ENCODE data around the gene LINC01488.

DNA sequence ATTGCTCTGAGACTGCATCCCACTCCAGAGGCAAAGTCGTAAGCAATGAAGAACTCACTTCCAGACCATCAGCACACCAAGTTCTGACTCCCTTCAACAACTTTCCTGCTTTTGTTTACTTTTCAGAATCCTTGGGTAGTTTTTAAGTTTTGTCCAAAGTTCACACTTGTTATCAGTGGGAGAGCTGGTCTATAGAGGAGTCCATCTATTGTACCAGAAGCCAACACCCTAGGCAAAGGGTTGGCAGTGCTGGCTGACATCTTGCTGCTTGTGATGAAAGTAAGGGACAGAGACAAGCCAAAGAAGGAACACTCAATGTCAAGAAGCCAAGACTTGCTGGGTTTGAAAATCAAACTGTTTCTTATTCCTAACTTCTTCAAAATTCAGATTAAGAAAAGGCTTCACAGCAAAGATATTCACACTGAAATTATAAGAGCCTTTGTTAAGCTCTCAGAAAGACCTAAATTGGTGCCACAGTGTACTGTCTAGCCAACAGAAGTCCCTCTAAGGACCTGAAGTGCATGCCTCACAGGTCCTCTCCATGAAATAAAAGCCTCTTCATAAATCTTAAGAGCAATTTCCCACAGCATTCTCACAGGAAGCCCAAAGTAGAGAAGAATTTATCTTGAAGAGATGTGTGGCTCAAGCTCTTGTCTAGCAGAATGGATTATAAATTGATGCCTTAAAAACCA lies 21.5 kb upstream of the LINC01488 start:
- TF ChIP-seq ZNF70 (CRISPR knock-in tag; IDR thresholded peaks at IDR 0.05) (no peak), ZFP30 (CRISPR knock-in tag; IDR thresholded peaks at IDR 0.05) (no peak), TCF4 (CRISPR knock-in tag; IDR thresholded peaks at IDR 0.05; ENCODE audit: borderline replicate concordance) (no peak), GLIS3 (CRISPR knock-in tag; IDR thresholded peaks at IDR 0.05) (no peak), ZFP3 (CRISPR knock-in tag; IDR thresholded peaks at IDR 0.05) (no peak), OSR1 (CRISPR knock-in tag; IDR thresholded peaks at IDR 0.05) (no peak), ZNF8 (CRISPR knock-in tag; IDR thresholded peaks at IDR 0.05) (no peak)
